Measurements from ENCODE around the gene GDAP2. TPM values are rescaled to one million over a fixed set of nuclear protein-coding genes. Genes with fewer than 3 reads are reported as not detected.

The GDAP2 gene
- total RNA-seq, 4 donors from 2014 or later = 18.1 to 20.4 (median 19.7) TPM

DNA sequence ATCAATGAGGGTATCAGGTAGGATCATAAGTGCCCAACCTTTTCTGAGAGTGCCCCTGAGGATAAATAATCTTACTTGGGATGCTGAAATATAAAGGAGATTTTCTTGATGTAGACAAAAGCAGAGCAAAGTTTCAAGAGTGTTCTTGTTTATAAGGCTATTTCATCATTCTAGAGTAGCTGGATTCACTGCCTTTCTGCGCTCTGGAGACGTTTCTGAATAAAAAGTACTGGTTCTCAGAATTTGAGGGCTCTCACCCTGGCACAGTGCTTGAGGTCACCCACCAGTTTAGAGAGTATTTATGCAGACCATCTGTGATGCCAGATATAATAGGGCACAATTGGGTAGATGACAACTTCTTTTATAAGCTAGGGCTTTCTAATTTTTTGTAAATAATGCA lies 103.3 kb downstream of the GDAP2 start:
- no peak for TF ChIP-seq CTCF (IDR thresholded peaks at IDR 0.05)
- TF ChIP-seq POLR2A (IDR thresholded peaks at IDR 0.05) = no peak
- no peak for DNase-seq (ENCODE audit: low spot score in 2 of 2)
- intact Hi-C loops (cut with DNase I; ENCODE audit: low total_unique reads) = no loop called here
- H3K4me3 ChIP-seq (ENCODE audit: low read depth, poor library complexity, severe bottlenecking) = no peak overlapping the region
- WGBS, 2 donors = 38 to 46% methylated on average over 2 of the region's 2 CpGs

GRCh38 chr1:117825414-117825813 lies 104.0 kb downstream of the GDAP2 start:
- intact Hi-C loops (cut with DNase I; ENCODE audit: low total_unique reads) = no loop called here
- DNase-seq (ENCODE audit: low spot score in 2 of 2) = peak in 1 of 2 donors; percentile 88
- no peak overlapping the region for H3K4me3 ChIP-seq (ENCODE audit: low read depth, poor library complexity, severe bottlenecking)
- no peak for TF ChIP-seq CTCF (IDR thresholded peaks at IDR 0.05)
- 48 to 60% methylated on average over 2 of the region's 2 CpGs for WGBS, 2 donors

DNA sequence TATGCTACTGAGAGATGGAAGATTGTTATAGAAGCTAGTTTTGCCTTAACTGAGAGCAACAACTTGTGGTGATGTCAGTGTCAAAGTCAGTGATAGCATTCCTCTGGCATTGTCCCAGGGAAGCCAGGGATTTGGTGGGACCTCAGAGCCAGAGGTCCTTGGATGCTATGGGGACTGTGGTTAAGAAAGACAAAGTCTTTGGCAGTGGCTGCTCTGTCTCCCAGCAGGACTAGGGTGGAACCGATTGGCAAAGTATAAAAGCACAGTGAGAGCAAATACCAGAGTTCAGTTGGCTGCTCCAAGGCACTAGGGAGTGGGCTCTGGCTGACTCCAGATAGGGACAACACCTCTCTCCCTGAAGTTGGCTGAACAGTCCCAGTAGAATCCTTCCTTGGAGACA lies 104.8 kb downstream of the GDAP2 start:
- intact Hi-C loops (cut with DNase I; ENCODE audit: low total_unique reads) = no loop called here
- no peak for TF ChIP-seq POLR2A (IDR thresholded peaks at IDR 0.05)
- no peak for TF ChIP-seq CTCF (IDR thresholded peaks at IDR 0.05)
- H3K4me3 ChIP-seq (ENCODE audit: low read depth, poor library complexity, severe bottlenecking) = no peak overlapping the region
- peak in 1 of 2 donors; percentile 47 for DNase-seq (ENCODE audit: low spot score in 2 of 2)
- 8 to 31% methylated on average over 1 of the region's 1 CpG for WGBS, 2 donors

DNA sequence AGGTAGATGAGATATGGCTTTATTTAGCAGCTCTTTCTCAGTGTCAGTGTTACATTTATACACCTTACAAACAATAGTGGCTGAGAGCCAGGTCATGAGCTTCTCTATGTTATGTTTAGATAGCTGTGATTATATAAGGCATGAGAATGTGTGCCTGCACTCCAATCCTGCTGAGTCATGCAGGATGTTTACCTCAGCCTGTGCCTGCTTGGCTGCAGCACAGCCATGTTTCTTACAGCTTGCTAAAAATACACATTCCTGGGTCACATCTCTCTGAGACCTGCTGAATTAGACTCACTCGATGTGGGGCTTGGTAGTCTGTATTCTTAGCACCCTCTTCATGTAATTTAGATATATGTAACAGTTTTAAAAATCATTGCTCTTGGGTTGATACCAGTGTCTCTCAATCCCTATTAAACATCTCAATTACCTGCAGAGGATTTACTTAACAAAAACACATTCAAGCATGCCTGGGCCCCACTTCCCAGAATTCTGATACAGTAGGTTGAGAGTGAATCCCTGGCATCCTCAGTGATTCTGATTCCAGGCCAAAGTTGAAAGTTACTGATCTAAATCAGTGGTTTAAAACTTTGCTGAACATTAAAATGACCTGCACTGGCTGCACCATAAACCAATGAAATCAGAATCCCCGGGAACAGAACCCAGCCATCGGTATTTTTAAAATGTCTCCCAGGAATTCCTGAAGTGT lies 107.5 kb downstream of the GDAP2 start:
- DNase-seq (ENCODE audit: low spot score in 2 of 2) = no peak
- intact Hi-C loops (cut with DNase I; ENCODE audit: low total_unique reads) = no loop called here
- WGBS, 2 donors = 79 to 88% methylated on average over 3 of the region's 3 CpGs
- no peak for TF ChIP-seq POLR2A (IDR thresholded peaks at IDR 0.05)
- TF ChIP-seq CTCF (IDR thresholded peaks at IDR 0.05) = no peak
- H3K4me3 ChIP-seq (ENCODE audit: low read depth, poor library complexity, severe bottlenecking) = no peak overlapping the region

DNA sequence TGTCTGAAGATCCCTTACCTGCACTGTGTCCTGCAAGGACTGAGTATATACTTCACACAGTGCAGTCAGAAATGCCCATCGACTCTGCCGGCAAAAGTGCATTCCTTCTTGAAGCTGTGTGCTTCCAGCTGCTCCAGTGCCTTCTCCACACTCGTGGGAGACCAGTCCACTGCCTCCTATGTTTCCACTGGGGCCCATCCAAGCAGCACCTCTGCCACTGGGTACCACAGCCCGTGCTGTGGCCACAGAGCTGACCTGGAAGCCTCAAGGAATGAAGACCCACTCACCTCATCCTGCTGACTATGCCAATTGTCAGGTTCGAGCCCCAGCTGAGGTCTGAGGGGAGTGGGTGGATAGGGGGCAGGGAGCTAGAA lies 108.1 kb downstream of the GDAP2 start:
- H3K4me3 ChIP-seq (ENCODE audit: low read depth, poor library complexity, severe bottlenecking) = no peak overlapping the region
- TF ChIP-seq POLR2A (IDR thresholded peaks at IDR 0.05) = no peak
- no peak for TF ChIP-seq CTCF (IDR thresholded peaks at IDR 0.05)
- intact Hi-C loops (cut with DNase I; ENCODE audit: low total_unique reads) = no loop called here
- DNase-seq (ENCODE audit: low spot score in 2 of 2) = no peak
- 69 to 81% methylated on average over 4 to 5 of the region's 5 CpGs for WGBS, 2 donors

Measured in lower leg skin (tissue), 4 donors.